IMR-90 (cell line): ENCODE results near the gene SELENOO. TPM values are rescaled to one million over a fixed set of nuclear protein-coding genes. Genes with fewer than 3 reads are reported as not detected.

Source experiments
- ATAC-seq: fragments of 200-7000 bp; cut with Tn5 transposase; 2 replicates; pipeline ENCODE4 v1.9.1; 2020; ENCODE audit warnings: low read depth, mild to moderate bottlenecking, moderate library complexity
- BruUV-seq: library from RNA; stranded (reverse); fragments of 400-500 nt; replicated peaks from 2 replicates; lab custom pipeline; 2021; lab: Mats Ljungman, UMichigan
- CTCF ChIA-PET: fragments of 300-600 bp; formaldehyde crosslinking; extraction: SDS; loops from one replicate; lab custom pipeline; 2021; ENCODE audit warnings: antibody characterized with exemption; lab: Yijun Ruan, JAX
- POLR2A ChIA-PET: fragments of 300-600 bp; sonication (Branson Sonifier 250); formaldehyde crosslinking; loops from one replicate; lab custom pipeline; 2022; ENCODE audit warnings: antibody characterized with exemption; ENCODE audit not compliant: unreplicated experiment; lab: Charles Lee
- DNase-seq: peaks from one replicate; pipeline ENCODE4 v3.0.0; 2013
- H2AFZ ChIP-seq: replicated peaks from 2 replicates; pipeline ENCODE3; 2013; ENCODE audit warnings: low read length, mild to moderate bottlenecking; ENCODE audit not compliant: poor library complexity
- H2AK5ac ChIP-seq: 2 replicates; pipeline ENCODE4 v1.6.1; 2013; ENCODE audit warnings: low read depth, low read length, inconsistent platforms
- H2AK9ac ChIP-seq: replicated peaks from 2 replicates; pipeline ENCODE3; 2013; ENCODE audit warnings: mild to moderate bottlenecking, low read depth, low read length, moderate library complexity; ENCODE audit not compliant: poor library complexity
- H2BK120ac ChIP-seq: 2 replicates; pipeline ENCODE4 v1.6.1; 2013; ENCODE audit warnings: low read depth, low read length, inconsistent platforms
- H2BK15ac ChIP-seq: 3 replicates; pipeline ENCODE4 v1.6.1; 2013; ENCODE audit warnings: low read depth, low read length, inconsistent platforms
- H2BK20ac ChIP-seq: 2 replicates; pipeline ENCODE4 v1.6.1; 2013; ENCODE audit warnings: low read depth, mild to moderate bottlenecking, inconsistent platforms, low read length, moderate library complexity
- H2BK5ac ChIP-seq: 2 replicates; pipeline ENCODE4 v1.6.1; 2013; ENCODE audit warnings: mild to moderate bottlenecking, low read depth, low read length, inconsistent platforms; ENCODE audit not compliant: poor library complexity, severe bottlenecking
- H3K14ac ChIP-seq: replicated peaks from 2 replicates; pipeline ENCODE4 v1.6.1; 2013; ENCODE audit warnings: low read depth, low read length, inconsistent platforms
- H3K18ac ChIP-seq: 2 replicates; pipeline ENCODE4 v1.6.1; 2013; ENCODE audit warnings: low read depth, low read length, control low read depth
- H3K23ac ChIP-seq: 2 replicates; pipeline ENCODE4 v1.6.1; 2013; ENCODE audit warnings: low read depth, low read length, inconsistent platforms
- H3K27ac ChIP-seq: 2 replicates; pipeline ENCODE4 v1.5.1; 2013; ENCODE audit warnings: mild to moderate bottlenecking, control low read depth, low read length; ENCODE audit not compliant: insufficient read depth
- H3K27me3 ChIP-seq: 2 replicates; pipeline ENCODE4 v1.6.1; 2013; ENCODE audit warnings: low read length; ENCODE audit not compliant: control insufficient read depth, insufficient read depth
- H3K36me3 ChIP-seq: 2 replicates; pipeline ENCODE4 v1.6.1; 2013; ENCODE audit warnings: low read length, mixed read lengths; ENCODE audit not compliant: control insufficient read depth, insufficient read depth
- H3K4ac ChIP-seq: 2 replicates; pipeline ENCODE4 v1.6.1; 2013; ENCODE audit warnings: low read depth, low read length, inconsistent platforms
- H3K4me1 ChIP-seq: 2 replicates; pipeline ENCODE4 v1.6.1; 2013; ENCODE audit warnings: low read length, mixed read lengths; ENCODE audit not compliant: control insufficient read depth, insufficient read depth
- H3K4me2 ChIP-seq: 2 replicates; pipeline ENCODE4 v1.6.1; 2013; ENCODE audit warnings: low read depth, mild to moderate bottlenecking, control low read depth, low read length, moderate library complexity
- H3K4me3 ChIP-seq: 2 replicates; pipeline ENCODE4 v1.5.1; 2013; ENCODE audit warnings: low read depth, mild to moderate bottlenecking, control low read depth, low read length, moderate library complexity; ENCODE audit not compliant: insufficient read depth
- H3K56ac ChIP-seq: 2 replicates; pipeline ENCODE4 v1.6.1; 2013; ENCODE audit warnings: low read length, inconsistent platforms; ENCODE audit not compliant: insufficient read depth; ENCODE audit errors: extremely low read depth
- H3K79me1 ChIP-seq, 2 experiments: 2 replicates each; pipeline ENCODE4 v1.6.1; 2013; ENCODE audit warnings: low read length in 2 of 2, inconsistent platforms in 1 of 2, low read depth in 1 of 2
- H3K9ac ChIP-seq: 2 replicates; pipeline ENCODE4 v1.6.1; 2013; ENCODE audit warnings: low read depth, low read length, control low read depth
- H3K9me1 ChIP-seq: 2 replicates; pipeline ENCODE4 v1.6.1; 2013; ENCODE audit warnings: low read length, inconsistent platforms; ENCODE audit not compliant: insufficient read depth
- H3K9me3 ChIP-seq: 2 replicates; pipeline ENCODE4 v1.6.1; 2013; ENCODE audit warnings: low read length; ENCODE audit not compliant: control insufficient read depth, insufficient read depth
- H4K20me1 ChIP-seq: 2 replicates; pipeline ENCODE4 v1.6.1; 2013; ENCODE audit warnings: low read length, inconsistent platforms; ENCODE audit not compliant: insufficient read depth
- H4K5ac ChIP-seq: 2 replicates; pipeline ENCODE4 v1.6.1; 2013; ENCODE audit warnings: mild to moderate bottlenecking, low read depth, low read length, control low read depth
- H4K8ac ChIP-seq, 2 experiments: 2 replicates each; pipeline ENCODE4 v1.6.1; 2013; ENCODE audit warnings: low read depth in 2 of 2, low read length in 2 of 2, control low read depth in 1 of 2, inconsistent platforms in 1 of 2
- H4K91ac ChIP-seq: 2 replicates; pipeline ENCODE4 v1.6.1; 2013; ENCODE audit warnings: low read depth, low read length, inconsistent platforms; ENCODE audit not compliant: insufficient read depth
- BHLHE40 ChIP-seq: fragments of 150-350 bp; IDR thresholded peaks from 2 replicates; pipeline ENCODE4 v1.6.1; 2016; ENCODE audit warnings: mild to moderate bottlenecking, low read depth, low read length
- CTCF ChIP-seq: conservative IDR thresholded peaks from 2 replicates; pipeline ENCODE4 v1.5.1; 2012; ENCODE audit warnings: mild to moderate bottlenecking, low read depth, low read length, improper control_type of control experiment
- ELK1 ChIP-seq: fragments of 150-350 bp; IDR thresholded peaks from 2 replicates; pipeline ENCODE4 v1.6.1; 2016; ENCODE audit warnings: low read depth, mild to moderate bottlenecking, low read length, moderate library complexity, borderline replicate concordance
- POLR2A ChIP-seq: IDR thresholded peaks from 2 replicates; pipeline ENCODE4 v1.6.1; 2012; ENCODE audit warnings: mild to moderate bottlenecking, low read depth, low read length
- RCOR1 ChIP-seq: IDR thresholded peaks from 2 replicates; pipeline ENCODE4 v1.6.1; 2012; ENCODE audit warnings: mild to moderate bottlenecking, low read length, improper control_type of control experiment; ENCODE audit not compliant: insufficient replicate concordance
- USF2 ChIP-seq: fragments of 150-350 bp; IDR thresholded peaks from 2 replicates; pipeline ENCODE4 v1.6.1; 2017; ENCODE audit warnings: mild to moderate bottlenecking, antibody characterized with exemption, low read length, low read depth
- WGBS, 2 experiments: methylation state at CpG; one replicate each; pipeline versions ENCODE4 v1.1.5 to v1.1.7; 2013; ENCODE audit warnings: missing lambda C conversion rate in 2 of 2; ENCODE audit not compliant: insufficient read length in 1 of 2; ENCODE audit errors: extremely low coverage in 2 of 2; 5-methylcytosine and 5-hydroxymethylcytosine counted together
- dilution Hi-C: fragments of 300-500 bp; cut with HindIII; formaldehyde crosslinking; loops from one replicate; pipeline ENCODE4 v1.14.3; 2018; ENCODE audit warnings: low sequenced_read_pairs; ENCODE audit not compliant: unreplicated experiment
- in situ Hi-C: fragments of 300-500 bp; cut with MboI; formaldehyde crosslinking; loops from 3 replicates; pipeline ENCODE4 v1.14.3; 2019; ENCODE audit warnings: low sequenced_read_pairs, inconsistent platforms, mixed read lengths
- intact Hi-C: fragments of 100-400 bp; cut with micrococcal nuclease; formaldehyde crosslinking; loops from 2 replicates; pipeline ENCODE4 v1.10.0; 2022
- polyA plus RNA-seq, 3 experiments: library from polyadenylated mRNA; depleted of rRNA; stranded (reverse); fragments of >200 nt; gene quantifications; 2 replicates each; pipeline ENCODE4 v1.2.3, GENCODE V29; 2012; ENCODE audit warnings: low replicate concordance in 1 of 3
- total RNA-seq: library from RNA; depleted of rRNA; stranded (reverse); fragments of >200 nt; gene quantifications from 2 replicates; pipeline ENCODE4 v1.2.3, GENCODE V29; 2012

The SELENOO gene
- total and polyA plus RNA-seq, 2 of the 4 experiments (the other 2 are of a cell fraction) = 10.4 to 21.4 TPM

- no TSS peak for BruUV-seq
- Histone ChIP-seq H3K23ac (no peak overlapping the region), H4K20me1 (peaks cover 21% of the 10 kb centered on the region), H2BK15ac (no peak overlapping the region), H3K36me3 (peaks cover 38% of the 10 kb centered on the region), H2BK20ac (no peak overlapping the region), H3K9me3 (no peaks in the 10 kb centered on the region), H3K4me3 (peak overlapping the region; percentile 88), H2BK5ac (peak overlapping the region; percentile 6), H3K79me1 (peaks cover 9 to 42% of the 10 kb centered on the region in 2 experiments; a peak in 3 of 4 replicates), H3K4me1 (peaks cover 15% of the 10 kb centered on the region), H2AK9ac (peak overlapping the region; percentile 52), H2BK120ac (no peak overlapping the region), H3K18ac (no peak overlapping the region), H3K9ac (peak overlapping the region; percentile 82), H3K27ac (peak overlapping the region; percentile 28), H3K14ac (no peak overlapping the region), H3K27me3 (no peaks in the 10 kb centered on the region), H2AK5ac (peak overlapping the region; percentile 77), H3K56ac (no peak overlapping the region), H3K4ac (0 out of 2 replicates have a peak overlapping the region, but pooled peaks have one; percentile 91), H2AFZ (peak overlapping the region; percentile 56), H4K5ac (0 out of 2 replicates have a peak overlapping the region, but pooled peaks have one; percentile 8), H4K91ac (no peak overlapping the region), H3K4me2 (peak overlapping the region; percentile 64), H3K9me1 (0 out of 2 replicates have a peak, but pooled peaks cover 3% of the 10 kb centered on the region), H4K8ac (no peak overlapping the region; a peak in 1 of 4 replicates)
- CTCF ChIA-PET = no interaction called here
- intact Hi-C loops (no loop called here), in situ Hi-C loops (loop anchor here (5.0 kb wide), 1 partner anchor 77 kb away; the partner anchor contains the start of gene DENND6B), dilution Hi-C loops (no loop called here)
- TF ChIP-seq ELK1 = no peak
- TF ChIP-seq POLR2A = peak; percentile 11; the same call in 1 of the 2 replicates
- no peak for TF ChIP-seq CTCF
- no peak for TF ChIP-seq RCOR1
- no peak for TF ChIP-seq BHLHE40
- TF ChIP-seq USF2 = no peak
- ATAC-seq (no peak), DNase-seq (no peak)
- WGBS, 2 experiments = 75% methylated on average over 11 of the region's 11 CpGs; no CpG with 5 or more reads in 1 of the 2 experiments
- POLR2A ChIA-PET = no interaction called here
These were observed 49.4 kb downstream of the SELENOO start for GRCh38 chr22:50250249-50250554.
